Ovary (tissue), 9 donors: ENCODE data around the gene SPATA24. TPM values are rescaled to one million over a fixed set of nuclear protein-coding genes. Genes with fewer than 3 reads are reported as not detected.

ENCODE experiments used
- DNase-seq, 5 donors: peaks; one replicate each; pipeline ENCODE4 v3.0.0-alpha.2; 2019 to 2020
- H3K27ac ChIP-seq, 2 donors: fragments of 200-600 bp; one replicate each; pipeline versions ENCODE4 v1.5.1 to v1.8.0; 2019 to 2022
- H3K27me3 ChIP-seq: fragments of 200-600 bp; one replicate; pipeline ENCODE4 v1.8.0; 2022
- H3K36me3 ChIP-seq: fragments of 200-600 bp; sonication (generic); one replicate; pipeline ENCODE4 v1.5.1; 2019
- H3K4me1 ChIP-seq: one replicate; pipeline ENCODE4 v1.8.1; 2013; ENCODE audit warnings: mild to moderate bottlenecking, moderate library complexity; ENCODE audit not compliant: insufficient read depth
- H3K4me3 ChIP-seq: fragments of 200-600 bp; sonication (generic); one replicate; pipeline ENCODE4 v1.5.1; 2017
- H3K9me3 ChIP-seq, 2 donors: fragments of 200-600 bp in 1 of 2; sonication (generic) in 1 of 2; one replicate each; pipeline versions ENCODE4 v1.5.1 to v1.8.1; 2013 to 2019; ENCODE audit warnings: mild to moderate bottlenecking in 1 of 2, moderate library complexity in 1 of 2
- EP300 ChIP-seq: sonication (generic); formaldehyde crosslinking; IDR thresholded peaks from one replicate; pipeline ENCODE4 v1.6.1; 2017; ENCODE audit warnings: antibody characterized with exemption
- POLR2A ChIP-seq: fragments of 450-650 bp; IDR thresholded peaks from one replicate; pipeline ENCODE4 v1.6.1; 2017; ENCODE audit warnings: antibody characterized with exemption, mild to moderate bottlenecking, moderate library complexity
- WGBS, 3 donors: extraction: QIAGEN DNeasy Blood & Tissue Kit in 1 of 3; methylation state at CpG; one replicate each; pipeline versions ENCODE4 v1.1.5 to v1.1.7; 2013 to 2017; 5-methylcytosine and 5-hydroxymethylcytosine counted together
- intact Hi-C, 4 donors: fragments of 100-400 bp; cut with DNase I; formaldehyde crosslinking; loops; one replicate each; pipeline versions ENCODE4 v1.11.0 to v1.15.1; 2022 to 2023
- polyA plus RNA-seq, 2 donors: library from polyadenylated mRNA; stranded (reverse); fragments of 200-250 nt in 1 of 2; fragments of 350-450 nt in 1 of 2; fragmentation: Illumina TruSeq in 1 of 2; extraction: RNeasy Lipid Tissue Mini Kit (QIAGEN cat#74804) in 1 of 2; gene quantifications; one replicate each; pipeline ENCODE4 v1.2.3, GENCODE V29; 2013 to 2014
- total RNA-seq, 7 donors: library from RNA; depleted of rRNA in 2 of 7; stranded (reverse); fragments of >200 nt in 2 of 7; fragmentation: NEBNext Ultra II Directional in 3 of 7; extraction: Animal tissue kit (Norgen Biotek cat#: 25700) in 3 of 7; gene quantifications; one replicate each; pipeline versions ENCODE4 v1.1.0 to v1.2.4, GENCODE V29; 2016 to 2023
- TF ChIP-seq, protein P1 (sequence below), 3 donors: fragments of 450-650 bp in 2 of 3; fragments of 200-600 bp in 1 of 3; IDR thresholded peaks; one replicate each; pipeline versions ENCODE4 v1.5.1 to v1.8.0; 2016 to 2022; ENCODE audit warnings: antibody characterized with exemption in 3 of 3, mild to moderate bottlenecking in 1 of 3
- donor health status: DM: no; HTN: no; CAD: no; lungs with moderate emphysema.
- donor health status: DM: no; HTN: no; CAD: no.
- donor health status: Bipolar disorder and iron deficiency.
- donor health status: DM: yes; HTN: yes; CAD: no.
- donor health status: DM: no; HTN: no; CAD: no.
- donor health status: DM: yes; HTN: yes; CAD: no.

SPATA24 gene
- total and polyA plus RNA-seq, 9 donors: 2.1 to 6.7 (median 4.0) TPM

GRCh38 chr5:139369181-139369580 is 34.7 kb downstream of the SPATA24 start:
- intact Hi-C loops: no loop called here
- TF ChIP-seq, protein P1, sequence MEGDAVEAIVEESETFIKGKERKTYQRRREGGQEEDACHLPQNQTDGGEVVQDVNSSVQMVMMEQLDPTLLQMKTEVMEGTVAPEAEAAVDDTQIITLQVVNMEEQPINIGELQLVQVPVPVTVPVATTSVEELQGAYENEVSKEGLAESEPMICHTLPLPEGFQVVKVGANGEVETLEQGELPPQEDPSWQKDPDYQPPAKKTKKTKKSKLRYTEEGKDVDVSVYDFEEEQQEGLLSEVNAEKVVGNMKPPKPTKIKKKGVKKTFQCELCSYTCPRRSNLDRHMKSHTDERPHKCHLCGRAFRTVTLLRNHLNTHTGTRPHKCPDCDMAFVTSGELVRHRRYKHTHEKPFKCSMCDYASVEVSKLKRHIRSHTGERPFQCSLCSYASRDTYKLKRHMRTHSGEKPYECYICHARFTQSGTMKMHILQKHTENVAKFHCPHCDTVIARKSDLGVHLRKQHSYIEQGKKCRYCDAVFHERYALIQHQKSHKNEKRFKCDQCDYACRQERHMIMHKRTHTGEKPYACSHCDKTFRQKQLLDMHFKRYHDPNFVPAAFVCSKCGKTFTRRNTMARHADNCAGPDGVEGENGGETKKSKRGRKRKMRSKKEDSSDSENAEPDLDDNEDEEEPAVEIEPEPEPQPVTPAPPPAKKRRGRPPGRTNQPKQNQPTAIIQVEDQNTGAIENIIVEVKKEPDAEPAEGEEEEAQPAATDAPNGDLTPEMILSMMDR (IDR thresholded peaks at IDR 0.05): no peak
- no peak for TF ChIP-seq EP300
- TF ChIP-seq POLR2A: no peak
- 84 to 92% (median 84%) methylated on average over 1 of the region's 1 CpG for WGBS, 3 donors

GRCh38 chr5:139368613-139369012 is 35.3 kb downstream of the SPATA24 start:
- Histone ChIP-seq H3K27me3 (no peaks in the 10 kb centered on the region), H3K9me3 (no peaks in the 10 kb centered on the region), H3K36me3 (no peaks in the 10 kb centered on the region), H3K4me3 (no peak overlapping the region), H3K27ac (no peak overlapping the region), H3K4me1 (no peaks in the 10 kb centered on the region)
- intact Hi-C loops: no loop called here
- WGBS, 3 donors: 64 to 72% (median 69%) methylated on average over 2 of the region's 2 CpGs
- DNase-seq: no peak
- no peak for TF ChIP-seq POLR2A
- TF ChIP-seq, protein P1 (IDR thresholded peaks at IDR 0.05): no peak
- TF ChIP-seq EP300: no peak

More at GRCh38 chr5:139369181-139369580, 34.7 kb downstream of the SPATA24 start:
- H3K9me3 ChIP-seq: no peaks in the 10 kb centered on the region
- H3K36me3 ChIP-seq: no peaks in the 10 kb centered on the region
- no peaks in the 10 kb centered on the region for H3K27me3 ChIP-seq
- no peak for DNase-seq
- H3K4me3 ChIP-seq: no peak overlapping the region
- H3K4me1 ChIP-seq: peaks cover 3% of the 10 kb centered on the region
- no peak overlapping the region for H3K27ac ChIP-seq

- WGBS, 3 donors: 43 to 51% (median 45%) methylated on average over 2 of the region's 2 CpGs
- H3K36me3 ChIP-seq: no peaks in the 10 kb centered on the region
Measured at GRCh38 chr5:139364466-139364865, 39.4 kb downstream of the SPATA24 start.

DNA sequence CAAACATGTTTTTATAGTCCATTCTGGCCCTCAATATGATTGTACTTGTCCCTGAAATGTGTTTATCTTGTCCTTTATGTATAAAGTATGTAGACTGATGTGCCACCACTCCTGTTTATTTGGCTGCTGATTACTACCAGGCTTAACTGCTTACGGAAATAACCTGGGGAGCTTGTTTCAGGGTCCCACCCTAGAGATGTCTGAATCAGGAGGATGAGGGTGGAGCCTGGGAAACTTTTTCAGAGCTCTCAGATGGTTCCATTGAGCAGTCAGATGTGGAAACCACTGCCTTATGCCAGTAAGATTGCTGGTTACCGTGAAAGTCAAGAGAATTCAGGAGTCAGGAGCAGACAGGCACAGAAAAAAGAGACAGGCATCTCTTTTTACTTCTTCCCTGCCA is 40.0 kb downstream of the SPATA24 start:
- H3K36me3 ChIP-seq: no peaks in the 10 kb centered on the region

More at GRCh38 chr5:139364466-139364865, 39.4 kb downstream of the SPATA24 start:
- intact Hi-C loops: no loop called here
- H3K4me3 ChIP-seq: no peak overlapping the region
- H3K4me1 ChIP-seq: peaks cover 2% of the 10 kb centered on the region
- TF ChIP-seq POLR2A (no peak), EP300 (no peak)
- TF ChIP-seq, protein P1 (IDR thresholded peaks at IDR 0.05): no peak
- DNase-seq: no peak
- H3K27ac ChIP-seq: no peak overlapping the region
- no peaks in the 10 kb centered on the region for H3K27me3 ChIP-seq
- H3K9me3 ChIP-seq: no peaks in the 10 kb centered on the region

More for the DNA sequence above, 40.0 kb downstream of the SPATA24 start:
- TF ChIP-seq POLR2A (no peak), EP300 (no peak)
- TF ChIP-seq, protein P1 (IDR thresholded peaks at IDR 0.05): no peak
- Histone ChIP-seq H3K4me3 (no peak overlapping the region), H3K9me3 (no peaks in the 10 kb centered on the region), H3K27ac (no peak overlapping the region), H3K27me3 (no peaks in the 10 kb centered on the region), H3K4me1 (peaks cover 2% of the 10 kb centered on the region)
- DNase-seq: no peak
- intact Hi-C loops: no loop called here
- 71 to 86% (median 84%) methylated on average over 2 of the region's 2 CpGs for WGBS, 3 donors
